Measurements from ENCODE around the gene AAMDC.

DNA sequence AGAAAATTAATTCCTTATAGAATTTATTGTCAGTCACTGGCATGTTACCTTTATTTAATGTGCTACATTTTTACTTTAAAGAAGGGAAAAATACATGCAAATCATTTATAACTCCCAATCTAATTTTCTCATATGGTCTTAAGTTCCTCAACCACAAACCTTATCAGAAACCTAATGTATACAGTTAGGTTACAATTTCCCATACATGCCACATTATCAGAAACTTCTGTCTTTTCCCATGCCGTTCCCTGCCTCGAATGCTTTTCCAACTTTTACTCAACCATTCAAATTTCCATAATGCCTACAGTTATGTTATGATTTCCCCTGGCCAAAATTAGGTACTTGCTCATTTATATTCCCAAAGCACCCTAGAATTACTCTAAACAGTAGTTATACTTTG lies 14.0 kb upstream of the AAMDC start:
- TF ChIP-seq POLR2A (IDR thresholded peaks at IDR 0.05; ENCODE audit: low read length) (no peak), GATA1 (IDR thresholded peaks at IDR 0.05; ENCODE audit: low read depth, low read length) (no peak)
